GM19193 (cell line): ENCODE data around the gene ATXN7L2.

Experiments
- POLR2A ChIP-seq: IDR thresholded peaks from 4 replicates; pipeline ENCODE4 v1.6.1; 2011; ENCODE audit not compliant: insufficient read depth, insufficient read length; ENCODE audit errors: extremely low read depth

The ATXN7L2 gene

GRCh38 chr1:109491372-109491771, 7.7 kb downstream of the ATXN7L2 start:
- no peak for TF ChIP-seq POLR2A

GRCh38 chr1:109492779-109493178, 9.1 kb downstream of the ATXN7L2 start:
- no peak for TF ChIP-seq POLR2A

- no peak for TF ChIP-seq POLR2A
These were observed 9.5 kb downstream of the ATXN7L2 start for GRCh38 chr1:109493227-109493626.

GRCh38 chr1:109493805-109494539, 10.3 kb downstream of the ATXN7L2 start, which contains the start of gene CYB561D1:
CYB561D1 (plus strand) TSS chr1:109494094; CDS start chr1:109494140, 46 bp downstream.
- TF ChIP-seq POLR2A, result peak; percentile 88

- TF ChIP-seq POLR2A, result no peak
These were observed 12.0 kb downstream of the ATXN7L2 start for GRCh38 chr1:109495738-109496137.

GRCh38 chr1:109497449-109498160, 13.9 kb downstream of the ATXN7L2 start:
- TF ChIP-seq POLR2A, result no peak

GRCh38 chr1:109498161-109498801, 14.6 kb downstream of the ATXN7L2 start:
- TF ChIP-seq POLR2A, result no peak

- no peak for TF ChIP-seq POLR2A
These were observed 15.4 kb downstream of the ATXN7L2 start for GRCh38 chr1:109499081-109499480.

- no peak for TF ChIP-seq POLR2A
These were observed 16.2 kb downstream of the ATXN7L2 start for GRCh38 chr1:109499661-109500536.

GRCh38 chr1:109500941-109501381, 17.3 kb downstream of the ATXN7L2 start:
- TF ChIP-seq POLR2A, result no peak

GRCh38 chr1:109501644-109502363, 18.1 kb downstream of the ATXN7L2 start:
- TF ChIP-seq POLR2A, result no peak

- TF ChIP-seq POLR2A, result no peak
These were observed 18.7 kb downstream of the ATXN7L2 start for GRCh38 chr1:109502364-109502851.

GRCh38 chr1:109503935-109504334, 20.2 kb downstream of the ATXN7L2 start:
- no peak for TF ChIP-seq POLR2A

GRCh38 chr1:109504974-109505373, 21.3 kb downstream of the ATXN7L2 start:
- no peak for TF ChIP-seq POLR2A
